ENCODE results near the gene ACTL10.

ACTL10 gene

DNA sequence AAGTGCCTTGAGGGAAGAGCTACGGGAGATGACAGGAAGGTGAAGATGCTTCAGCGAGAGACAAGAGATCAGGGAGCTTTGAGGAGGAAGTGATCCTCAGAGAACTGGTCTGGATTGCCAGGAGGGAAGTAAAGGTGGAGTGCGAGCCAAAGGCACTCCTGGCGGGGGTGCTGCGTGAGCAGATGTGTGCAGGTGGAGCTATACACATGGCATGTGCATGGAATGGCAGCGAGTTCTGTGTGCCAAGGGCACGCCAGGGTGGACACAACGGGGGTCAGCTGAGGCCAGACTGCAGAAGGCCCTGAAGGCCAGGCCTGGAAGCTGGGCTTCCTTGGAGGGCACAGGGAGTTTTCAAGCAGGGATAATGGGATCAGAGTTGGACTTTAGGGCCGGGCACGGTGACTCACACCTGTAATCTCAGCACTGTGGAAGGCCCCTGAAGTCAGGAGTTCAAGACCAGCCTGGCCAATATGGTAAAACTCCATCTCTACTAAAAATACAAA, 47.2 kb downstream of the ACTL10 start:
- TF ChIP-seq REST (IDR thresholded peaks at IDR 0.05; ENCODE audit: insufficient read depth in 1 of 2, low read depth in 2 of 2, low read length in 2 of 2) (no peak), POLR2AphosphoS5 (IDR thresholded peaks at IDR 0.05; ENCODE audit: low read depth, low read length) (no peak), SIN3A (IDR thresholded peaks at IDR 0.05; ENCODE audit: borderline replicate concordance, insufficient read depth, low read length) (no peak), TAF1 (IDR thresholded peaks at IDR 0.05; ENCODE audit: borderline replicate concordance, insufficient read depth, low read length) (no peak), FOXP2 (optimal IDR thresholded peaks at IDR 0.05; ENCODE audit: borderline replicate concordance, extremely low read depth, extremely low read length, insufficient read depth) (no peak)

DNA sequence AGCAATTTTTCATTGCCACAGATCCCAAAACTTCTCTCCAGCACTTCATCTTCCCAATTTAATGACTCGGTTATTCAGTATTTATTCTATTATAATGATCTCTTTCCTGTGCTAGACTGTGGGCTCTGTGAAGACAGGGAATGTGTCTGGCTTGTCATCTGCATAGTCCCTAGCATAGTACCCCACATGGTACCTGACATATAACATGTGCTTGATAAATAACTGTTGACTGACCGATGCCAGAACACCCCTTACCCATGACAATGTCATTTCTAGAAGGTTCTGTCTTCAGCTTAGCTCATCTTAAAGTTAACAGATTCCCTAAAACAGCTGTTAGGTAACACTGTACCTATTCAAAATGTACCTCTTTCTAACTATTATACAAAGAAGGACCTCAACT, 49.8 kb downstream of the ACTL10 start:
- TF ChIP-seq SIN3A (IDR thresholded peaks at IDR 0.05; ENCODE audit: borderline replicate concordance, insufficient read depth, low read length) (no peak), TAF1 (IDR thresholded peaks at IDR 0.05; ENCODE audit: borderline replicate concordance, insufficient read depth, low read length) (no peak), POLR2AphosphoS5 (IDR thresholded peaks at IDR 0.05; ENCODE audit: low read depth, low read length) (no peak), REST (IDR thresholded peaks at IDR 0.05; ENCODE audit: insufficient read depth in 1 of 2, low read depth in 2 of 2, low read length in 2 of 2) (no peak), FOXP2 (optimal IDR thresholded peaks at IDR 0.05; ENCODE audit: borderline replicate concordance, extremely low read depth, extremely low read length, insufficient read depth) (no peak)
